ENCODE results near the gene BCAT1.
A peak's percentile ranks its signal among the peaks of the same experiment; 100 is the strongest.
"Not testable (repeated sequence)": the region's sequence is repeated elsewhere in the genome, so short reads cannot be mapped to it uniquely, and the experiment has no call there.

BCAT1 gene

DNA sequence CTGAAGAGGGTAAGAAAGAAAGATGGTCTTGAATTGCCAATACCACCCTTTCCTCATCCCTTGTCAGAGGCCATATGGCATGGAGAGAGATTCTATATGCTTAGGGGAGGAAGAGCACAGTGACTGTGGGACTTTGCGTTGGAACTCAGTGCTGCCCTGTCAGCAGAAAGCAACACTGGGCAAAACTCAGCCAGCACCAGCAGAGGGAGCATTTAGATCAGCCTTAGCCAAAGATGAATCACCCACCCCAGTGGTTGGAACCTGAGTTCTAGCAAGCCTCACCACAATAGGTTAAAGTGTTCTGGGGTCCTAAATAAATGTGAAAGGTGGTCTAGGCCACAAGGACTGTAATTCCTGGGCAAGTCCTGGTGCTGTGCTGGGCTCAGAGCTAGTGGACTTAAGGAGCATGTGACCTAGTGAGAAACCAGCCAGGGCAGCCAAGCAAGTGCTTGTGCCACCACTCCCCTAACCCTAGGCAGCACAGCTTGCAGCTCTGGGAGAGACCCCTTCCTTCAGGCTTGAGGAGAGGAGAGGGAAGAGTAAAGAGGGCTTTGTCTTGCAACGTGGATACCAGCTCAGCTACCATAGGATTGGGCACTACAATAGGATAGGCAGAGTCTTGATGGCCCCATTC is 11.4 kb upstream of the BCAT1 start:
- TF ChIP-seq, protein P1, sequence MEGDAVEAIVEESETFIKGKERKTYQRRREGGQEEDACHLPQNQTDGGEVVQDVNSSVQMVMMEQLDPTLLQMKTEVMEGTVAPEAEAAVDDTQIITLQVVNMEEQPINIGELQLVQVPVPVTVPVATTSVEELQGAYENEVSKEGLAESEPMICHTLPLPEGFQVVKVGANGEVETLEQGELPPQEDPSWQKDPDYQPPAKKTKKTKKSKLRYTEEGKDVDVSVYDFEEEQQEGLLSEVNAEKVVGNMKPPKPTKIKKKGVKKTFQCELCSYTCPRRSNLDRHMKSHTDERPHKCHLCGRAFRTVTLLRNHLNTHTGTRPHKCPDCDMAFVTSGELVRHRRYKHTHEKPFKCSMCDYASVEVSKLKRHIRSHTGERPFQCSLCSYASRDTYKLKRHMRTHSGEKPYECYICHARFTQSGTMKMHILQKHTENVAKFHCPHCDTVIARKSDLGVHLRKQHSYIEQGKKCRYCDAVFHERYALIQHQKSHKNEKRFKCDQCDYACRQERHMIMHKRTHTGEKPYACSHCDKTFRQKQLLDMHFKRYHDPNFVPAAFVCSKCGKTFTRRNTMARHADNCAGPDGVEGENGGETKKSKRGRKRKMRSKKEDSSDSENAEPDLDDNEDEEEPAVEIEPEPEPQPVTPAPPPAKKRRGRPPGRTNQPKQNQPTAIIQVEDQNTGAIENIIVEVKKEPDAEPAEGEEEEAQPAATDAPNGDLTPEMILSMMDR (IDR thresholded peaks at IDR 0.05; ENCODE audit: low read depth, low read length) = peak; percentile 89
- DNase-seq (ENCODE audit: low read depth in 2 of 2) = peak; percentile 66 to 75
- H3K4me3 ChIP-seq (replicated peaks in 1 of 2; ENCODE audit: low read depth in 2 of 2, low read length in 2 of 2) = no peak overlapping the region

DNA sequence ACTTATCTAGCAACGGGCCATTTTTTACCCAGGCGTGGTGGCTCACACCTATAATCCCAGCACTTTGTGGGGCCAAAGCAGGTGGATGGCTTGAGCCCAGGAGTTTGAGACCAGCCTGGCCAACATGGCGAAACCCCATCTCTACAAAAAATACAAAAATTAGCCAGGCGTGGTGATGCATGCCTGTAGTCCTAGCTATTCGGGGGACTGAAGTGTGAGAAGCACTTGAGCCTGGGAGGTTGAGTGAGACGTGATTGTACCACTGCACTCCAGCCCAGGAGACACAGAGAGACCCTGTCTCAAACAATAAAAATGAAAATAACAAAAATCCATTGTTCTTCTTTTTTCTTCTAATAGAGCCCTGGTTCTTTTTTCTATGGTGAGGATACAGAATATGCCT is 7.5 kb upstream of the BCAT1 start:
- H3K4me3 ChIP-seq (replicated peaks in 1 of 2; ENCODE audit: low read depth in 2 of 2, low read length in 2 of 2); DNase-seq (ENCODE audit: low read depth in 2 of 2): not testable (repeated sequence)

DNA sequence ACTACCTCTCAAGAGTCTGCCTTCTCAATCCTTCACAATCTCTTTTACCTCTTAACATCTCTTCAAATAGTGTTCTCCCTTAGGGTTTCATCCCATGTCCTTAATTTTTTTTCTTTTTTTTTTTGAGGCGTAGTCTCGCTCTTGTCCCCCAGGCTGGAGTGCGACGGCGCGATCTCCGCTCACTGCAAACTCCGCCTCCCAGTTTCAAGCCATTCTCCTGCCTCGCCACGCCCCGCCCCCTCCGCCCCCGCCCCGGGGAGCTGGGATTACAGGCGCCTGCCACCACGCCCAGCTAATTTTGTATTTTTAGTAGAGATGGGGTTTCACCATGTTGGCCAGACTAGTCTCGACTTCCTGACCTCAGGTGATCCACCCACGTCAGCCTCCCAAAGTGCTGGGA is 7.0 kb upstream of the BCAT1 start:
- TF ChIP-seq, protein P1 (IDR thresholded peaks at IDR 0.05; ENCODE audit: low read depth, low read length) = no peak
- H3K4me3 ChIP-seq (replicated peaks in 1 of 2; ENCODE audit: low read depth in 2 of 2, low read length in 2 of 2) = no peak overlapping the region
- no peak for DNase-seq (ENCODE audit: low read depth in 2 of 2)

DNA sequence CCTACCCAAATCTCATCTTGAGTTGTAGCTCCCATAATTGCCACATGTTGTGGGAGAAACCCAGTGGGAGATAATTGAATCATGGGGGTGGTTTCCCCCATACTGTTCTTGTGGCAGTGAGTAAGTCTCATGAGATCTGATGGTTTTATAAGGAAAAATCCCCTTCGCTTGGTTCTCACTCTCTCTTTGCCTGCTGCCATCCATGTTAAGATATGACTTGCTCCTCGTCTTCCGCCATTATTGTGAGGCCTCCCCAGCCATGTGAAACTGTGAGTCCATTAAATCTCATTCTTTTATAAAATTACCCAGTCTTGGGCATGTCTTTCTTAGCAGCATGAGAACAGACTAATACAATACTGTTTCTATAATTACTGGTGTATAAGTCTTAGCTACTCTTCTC is 6.5 kb upstream of the BCAT1 start:
- DNase-seq (ENCODE audit: low read depth in 2 of 2) = no peak
- TF ChIP-seq, protein P1 (IDR thresholded peaks at IDR 0.05; ENCODE audit: low read depth, low read length) = no peak
- no peak overlapping the region for H3K4me3 ChIP-seq (replicated peaks in 1 of 2; ENCODE audit: low read depth in 2 of 2, low read length in 2 of 2)

DNA sequence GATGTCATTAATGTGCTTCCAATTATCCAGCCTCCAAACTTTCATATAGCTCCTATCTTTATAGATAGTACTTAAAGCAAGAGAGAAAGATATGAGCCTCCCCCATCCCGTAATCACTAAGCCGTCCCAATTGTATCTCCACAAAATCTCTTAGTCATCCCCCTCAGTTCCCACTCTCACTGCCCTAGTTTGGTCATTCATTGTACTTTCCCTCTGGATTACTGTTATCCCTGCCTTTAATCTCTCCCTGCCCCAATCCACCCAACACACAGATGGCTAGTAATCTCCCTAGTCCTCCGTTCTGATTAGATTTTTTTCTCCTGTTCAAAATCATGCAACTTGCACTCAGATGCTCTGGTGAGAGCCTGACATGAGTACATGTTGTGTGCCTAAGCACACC is 5.4 kb upstream of the BCAT1 start:
- TF ChIP-seq, protein P1 (IDR thresholded peaks at IDR 0.05; ENCODE audit: low read depth, low read length) = no peak
- DNase-seq (ENCODE audit: low read depth in 2 of 2) = no peak
- H3K4me3 ChIP-seq (replicated peaks in 1 of 2; ENCODE audit: low read depth in 2 of 2, low read length in 2 of 2) = no peak overlapping the region

DNA sequence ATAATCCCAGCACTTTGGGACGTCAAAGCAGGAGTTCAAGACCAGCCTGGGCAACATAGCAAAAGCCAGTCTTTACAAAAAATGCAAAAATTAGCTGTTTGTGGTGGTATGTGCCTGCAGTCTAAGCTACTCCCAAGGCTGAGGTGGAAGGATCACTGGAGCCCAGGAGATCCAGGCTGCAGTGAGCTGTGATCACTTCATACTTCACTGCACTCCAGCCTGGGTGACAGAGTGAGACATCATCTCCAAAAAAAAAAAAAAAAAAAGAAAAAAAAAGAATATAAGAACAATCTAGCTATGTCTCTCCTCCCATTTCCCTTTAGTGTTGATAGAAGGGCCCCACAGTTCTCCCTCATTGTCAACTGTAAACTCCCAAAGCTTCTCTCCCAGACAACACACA is 3.5 kb upstream of the BCAT1 start:
- TF ChIP-seq, protein P1 (IDR thresholded peaks at IDR 0.05; ENCODE audit: low read depth, low read length) = no peak
- no peak for DNase-seq (ENCODE audit: low read depth in 2 of 2)
- no peak overlapping the region for H3K4me3 ChIP-seq (replicated peaks in 1 of 2; ENCODE audit: low read depth in 2 of 2, low read length in 2 of 2)

DNA sequence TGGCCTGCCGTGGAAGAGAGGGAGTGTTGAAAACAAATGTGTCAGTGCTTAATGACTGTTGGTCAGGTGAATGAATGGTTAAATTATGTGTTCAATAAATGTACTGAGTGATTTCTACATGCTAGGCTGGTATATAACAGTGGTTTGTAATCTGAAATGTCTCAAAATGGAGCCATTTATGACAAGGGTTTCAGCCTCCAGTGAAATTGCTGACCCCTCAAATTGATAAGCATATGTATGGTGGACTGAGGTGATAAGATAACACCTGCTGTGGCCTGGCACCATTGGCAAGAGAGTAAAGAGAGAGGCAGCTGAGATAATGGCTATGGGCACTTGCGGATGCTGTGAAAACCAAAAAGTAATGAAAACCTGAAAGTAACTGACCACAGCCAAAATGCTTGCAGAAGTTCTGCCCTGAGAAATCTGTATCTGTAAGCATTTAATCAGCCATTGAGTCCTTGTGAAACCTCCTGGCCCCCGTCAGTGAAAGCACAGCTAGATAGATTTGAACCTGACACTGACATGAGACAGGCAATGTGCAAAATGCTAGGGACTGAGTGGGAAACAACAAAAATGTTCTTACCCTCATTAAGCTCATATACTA is 1.4 kb upstream of the BCAT1 start:
- no peak for DNase-seq (ENCODE audit: low read depth in 2 of 2)
- TF ChIP-seq, protein P1 (IDR thresholded peaks at IDR 0.05; ENCODE audit: low read depth, low read length) = no peak
- no peak overlapping the region for H3K4me3 ChIP-seq (replicated peaks in 1 of 2; ENCODE audit: low read depth in 2 of 2, low read length in 2 of 2)
